HCEC 1CT (cell line): ENCODE results near the gene ENOX1.

Experiments
- DNase-seq: peaks from one replicate; pipeline ENCODE4 v3.0.0-alpha.2; 2017

The ENOX1 gene

GRCh38 chr13:43737392-43737923 lies 49.3 kb downstream of the ENOX1 start:
- no peak for DNase-seq

- no peak for DNase-seq
Measured at GRCh38 chr13:43732726-43733125, 54.0 kb downstream of the ENOX1 start.

- no peak for DNase-seq
Measured at GRCh38 chr13:43731296-43731695, 55.5 kb downstream of the ENOX1 start.

GRCh38 chr13:43730642-43731041 lies 56.1 kb downstream of the ENOX1 start:
- peak; percentile 96 for DNase-seq

- DNase-seq = peak; percentile 38
Measured at GRCh38 chr13:43728421-43728820, 58.4 kb downstream of the ENOX1 start.

GRCh38 chr13:43727856-43728255 lies 58.9 kb downstream of the ENOX1 start:
- DNase-seq = no peak

GRCh38 chr13:43725460-43725859 lies 61.3 kb downstream of the ENOX1 start:
- peak; percentile 8 for DNase-seq

- DNase-seq = peak; percentile 71
Measured at GRCh38 chr13:43720780-43721397, 65.9 kb downstream of the ENOX1 start.

- peak; percentile 69 for DNase-seq
Measured at GRCh38 chr13:43698758-43699157, 88.0 kb downstream of the ENOX1 start.

- no peak for DNase-seq
Measured at GRCh38 chr13:43698009-43698408, 88.8 kb downstream of the ENOX1 start.

GRCh38 chr13:43697323-43697722 lies 89.4 kb downstream of the ENOX1 start:
- no peak for DNase-seq

GRCh38 chr13:43694146-43694664 lies 92.6 kb downstream of the ENOX1 start:
- no peak for DNase-seq

GRCh38 chr13:43693639-43694038 lies 93.1 kb downstream of the ENOX1 start:
- no peak for DNase-seq

- no peak for DNase-seq
Measured at GRCh38 chr13:43688227-43688907, 98.4 kb downstream of the ENOX1 start.

- DNase-seq = no peak
Measured at GRCh38 chr13:43687038-43687437, 99.7 kb downstream of the ENOX1 start.

- DNase-seq = peak; percentile 87
Measured at GRCh38 chr13:43686557-43686956, 100.2 kb downstream of the ENOX1 start.

- no peak for DNase-seq
Measured at GRCh38 chr13:43684963-43685725, 101.6 kb downstream of the ENOX1 start.

GRCh38 chr13:43682701-43683100 lies 104.1 kb downstream of the ENOX1 start:
- DNase-seq = no peak

GRCh38 chr13:43676320-43676719 lies 110.5 kb downstream of the ENOX1 start:
- no peak for DNase-seq

GRCh38 chr13:43675577-43675976 lies 111.2 kb downstream of the ENOX1 start:
- DNase-seq = no peak

GRCh38 chr13:43669964-43670363 lies 116.8 kb downstream of the ENOX1 start:
- DNase-seq = no peak

- no peak for DNase-seq
Measured at GRCh38 chr13:43669101-43669500, 117.7 kb downstream of the ENOX1 start.

- DNase-seq = no peak
Measured at GRCh38 chr13:43666403-43666802, 120.4 kb downstream of the ENOX1 start.

- no peak for DNase-seq
Measured at GRCh38 chr13:43665388-43665787, 121.4 kb downstream of the ENOX1 start.
